ENCODE data around the gene GALNT17.

GRCh38 chr7:71339924-71340323 lies 208.0 kb downstream of the GALNT17 start:
- TF ChIP-seq POLR2A (IDR thresholded peaks at IDR 0.05) (no peak), CTCF (IDR thresholded peaks at IDR 0.05) (no peak)

All from heart left ventricle (tissue), 13 donors.